Ascending aorta (tissue), 2 donors: ENCODE results near the gene HECTD1. TPM values are rescaled to one million over a fixed set of nuclear protein-coding genes. Genes with fewer than 3 reads are reported as not detected.
A peak's percentile ranks its signal among the peaks of the same experiment; 100 is the strongest.

Experiments used
- DNase-seq, 2 donors: peaks; one replicate each; pipeline ENCODE4 v3.0.0-alpha.2; 2019; ENCODE audit warnings: low spot score in 2 of 2
- H3K27ac ChIP-seq, 2 donors: fragments of 200-600 bp; sonication (generic); one replicate each; pipeline ENCODE4 v1.5.1; 2016 to 2017; ENCODE audit warnings: mild to moderate bottlenecking in 1 of 2
- H3K27me3 ChIP-seq: fragments of 200-600 bp; sonication (generic); one replicate; pipeline ENCODE4 v1.5.1; 2017
- H3K36me3 ChIP-seq, 2 donors: fragments of 200-600 bp; sonication (generic); one replicate each; pipeline ENCODE4 v1.5.1; 2016
- H3K4me1 ChIP-seq, 2 donors: fragments of 200-600 bp; sonication (generic); one replicate each; pipeline ENCODE4 v1.5.1; 2016 to 2017; ENCODE audit warnings: mild to moderate bottlenecking in 1 of 2
- H3K4me3 ChIP-seq, 2 donors: fragments of 200-600 bp; sonication (generic); one replicate each; pipeline ENCODE4 v1.5.1; 2016 to 2017; ENCODE audit warnings: mild to moderate bottlenecking in 1 of 2
- H3K9me3 ChIP-seq, 2 donors: fragments of 200-600 bp; sonication (generic); one replicate each; pipeline ENCODE4 v1.5.1; 2016
- intact Hi-C: fragments of 100-400 bp; cut with DNase I; formaldehyde crosslinking; loops from one replicate; pipeline ENCODE4 v1.15.1; 2023
- total RNA-seq: library from RNA; depleted of rRNA; stranded (reverse); fragments of >200 nt; gene quantifications from one replicate; pipeline ENCODE4 v1.1.0, GENCODE V29; 2016
- TF ChIP-seq, protein P1 (sequence below), 3 experiments: fragments of 200-600 bp in 2 of 3; fragments of 450-650 bp in 1 of 3; sonication (generic) in 2 of 3; IDR thresholded peaks; one replicate each; pipeline ENCODE4 v1.5.1; 2016 to 2019; ENCODE audit warnings: antibody characterized with exemption in 3 of 3, mild to moderate bottlenecking in 1 of 3, moderate library complexity in 1 of 3

Gene HECTD1
- total RNA-seq, 1 donor from 2014 or later = 63.6 TPM

GRCh38 chr14:31173120-31173837 lies 34.3 kb downstream of the HECTD1 start:
- Histone ChIP-seq H3K4me3 (no peak overlapping the region), H3K4me1 (peaks cover 0 to 3% of the 10 kb centered on the region in 2 donors), H3K27me3 (no peaks in the 10 kb centered on the region), H3K9me3 (no peaks in the 10 kb centered on the region), H3K36me3 (peaks cover 56 to 63% of the 10 kb centered on the region in 2 donors), H3K27ac (no peak overlapping the region)
- DNase-seq = no peak
- TF ChIP-seq, protein P1, sequence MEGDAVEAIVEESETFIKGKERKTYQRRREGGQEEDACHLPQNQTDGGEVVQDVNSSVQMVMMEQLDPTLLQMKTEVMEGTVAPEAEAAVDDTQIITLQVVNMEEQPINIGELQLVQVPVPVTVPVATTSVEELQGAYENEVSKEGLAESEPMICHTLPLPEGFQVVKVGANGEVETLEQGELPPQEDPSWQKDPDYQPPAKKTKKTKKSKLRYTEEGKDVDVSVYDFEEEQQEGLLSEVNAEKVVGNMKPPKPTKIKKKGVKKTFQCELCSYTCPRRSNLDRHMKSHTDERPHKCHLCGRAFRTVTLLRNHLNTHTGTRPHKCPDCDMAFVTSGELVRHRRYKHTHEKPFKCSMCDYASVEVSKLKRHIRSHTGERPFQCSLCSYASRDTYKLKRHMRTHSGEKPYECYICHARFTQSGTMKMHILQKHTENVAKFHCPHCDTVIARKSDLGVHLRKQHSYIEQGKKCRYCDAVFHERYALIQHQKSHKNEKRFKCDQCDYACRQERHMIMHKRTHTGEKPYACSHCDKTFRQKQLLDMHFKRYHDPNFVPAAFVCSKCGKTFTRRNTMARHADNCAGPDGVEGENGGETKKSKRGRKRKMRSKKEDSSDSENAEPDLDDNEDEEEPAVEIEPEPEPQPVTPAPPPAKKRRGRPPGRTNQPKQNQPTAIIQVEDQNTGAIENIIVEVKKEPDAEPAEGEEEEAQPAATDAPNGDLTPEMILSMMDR (IDR thresholded peaks at IDR 0.05) = no peak
- intact Hi-C loops = no loop called here

DNA sequence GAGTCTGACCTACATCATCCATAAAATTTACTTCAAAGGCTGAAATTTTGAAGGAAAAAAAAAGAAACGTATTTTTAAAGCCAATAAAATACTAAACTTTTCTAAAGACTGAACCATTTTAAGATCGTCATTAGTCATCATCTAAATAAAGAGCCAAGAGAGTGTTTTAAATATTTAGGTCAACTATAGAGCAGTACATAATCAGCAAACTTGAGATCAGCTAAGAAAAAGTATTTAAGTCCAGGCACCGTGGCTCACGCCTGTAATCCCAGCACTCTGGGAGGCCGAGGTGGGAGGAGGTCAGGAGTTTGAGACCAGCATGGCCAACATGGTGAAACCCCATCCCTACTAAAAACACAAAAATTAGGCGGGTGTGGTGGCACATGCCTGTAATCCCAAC lies 35.5 kb downstream of the HECTD1 start:
- H3K4me3 ChIP-seq = no peak overlapping the region
- no peak for DNase-seq
- H3K9me3 ChIP-seq = no peaks in the 10 kb centered on the region
- H3K27ac ChIP-seq = peak overlapping the region in 1 of 2 donors; percentile 41
- H3K4me1 ChIP-seq = peaks cover 0 to 3% of the 10 kb centered on the region in 2 donors
- intact Hi-C loops = no loop called here
- peaks cover 48 to 54% of the 10 kb centered on the region in 2 donors for H3K36me3 ChIP-seq
- no peaks in the 10 kb centered on the region for H3K27me3 ChIP-seq
- TF ChIP-seq, protein P1 (IDR thresholded peaks at IDR 0.05) = no peak

GRCh38 chr14:31170411-31170810 lies 37.2 kb downstream of the HECTD1 start:
- TF ChIP-seq, protein P1 (IDR thresholded peaks at IDR 0.05) = no peak
- H3K27ac ChIP-seq = no peak overlapping the region
- intact Hi-C loops = no loop called here
- no peak for DNase-seq
- no peaks in the 10 kb centered on the region for H3K27me3 ChIP-seq
- H3K36me3 ChIP-seq = peaks cover 42 to 52% of the 10 kb centered on the region in 2 donors
- H3K9me3 ChIP-seq = no peaks in the 10 kb centered on the region
- no peak overlapping the region for H3K4me3 ChIP-seq
- H3K4me1 ChIP-seq = peaks cover 0 to 9% of the 10 kb centered on the region in 2 donors

GRCh38 chr14:31169877-31170276 lies 37.7 kb downstream of the HECTD1 start:
- H3K4me3 ChIP-seq = no peak overlapping the region
- intact Hi-C loops = loop anchor here (5.0 kb wide), 2 partner anchors 143 to 187 kb away; partner anchors contain the start of genes AP4S1 and STRN3
- peaks cover 37 to 48% of the 10 kb centered on the region in 2 donors for H3K36me3 ChIP-seq
- H3K27me3 ChIP-seq = no peaks in the 10 kb centered on the region
- TF ChIP-seq, protein P1 (IDR thresholded peaks at IDR 0.05) = no peak
- H3K4me1 ChIP-seq = peaks cover 4 to 13% of the 10 kb centered on the region in 2 donors
- no peak for DNase-seq
- no peak overlapping the region for H3K27ac ChIP-seq
- no peaks in the 10 kb centered on the region for H3K9me3 ChIP-seq

DNA sequence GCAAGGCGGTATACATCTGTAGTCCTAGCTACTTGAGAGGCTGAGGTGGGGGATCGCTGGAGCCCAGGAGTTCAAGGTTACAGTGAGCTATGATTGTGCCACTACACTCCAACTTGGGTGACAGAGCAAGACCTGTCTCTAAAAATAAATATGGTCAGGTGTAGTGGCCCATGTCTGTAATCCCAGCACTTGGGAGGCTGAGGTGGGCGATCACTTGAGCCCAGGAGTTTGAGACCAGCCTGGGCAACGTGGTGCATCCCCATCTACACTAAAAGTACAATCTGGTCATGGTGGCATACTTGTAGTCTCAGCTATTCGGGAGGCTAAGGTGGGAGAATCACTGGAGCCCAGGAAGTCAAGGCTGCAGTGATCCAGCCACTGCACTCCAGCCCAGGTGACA lies 40.6 kb downstream of the HECTD1 start:
- H3K9me3 ChIP-seq = no peaks in the 10 kb centered on the region
- DNase-seq = no peak
- no peak overlapping the region for H3K4me3 ChIP-seq
- TF ChIP-seq, protein P1 (IDR thresholded peaks at IDR 0.05) = no peak
- no peaks in the 10 kb centered on the region for H3K27me3 ChIP-seq
- peaks cover 39 to 44% of the 10 kb centered on the region in 2 donors for H3K36me3 ChIP-seq
- H3K27ac ChIP-seq = peak overlapping the region; percentile 80 to 92
- intact Hi-C loops = loop anchor here (5.0 kb wide), 2 partner anchors 140 to 190 kb away; partner anchors contain the start of genes AP4S1 and STRN3
- H3K4me1 ChIP-seq = peaks cover 7 to 23% of the 10 kb centered on the region in 2 donors
